Kidney glomerular epithelial cell (primary cell): ENCODE measurements around the gene GYS1.
"Not testable (repeated sequence)": the region's sequence is repeated elsewhere in the genome, so short reads cannot be mapped to it uniquely, and the experiment has no call there.

Source experiments
- DNase-seq: peaks from one replicate; lab custom pipeline; 2025; lab: John Stamatoyannopoulos, UW

GYS1 gene

DNA sequence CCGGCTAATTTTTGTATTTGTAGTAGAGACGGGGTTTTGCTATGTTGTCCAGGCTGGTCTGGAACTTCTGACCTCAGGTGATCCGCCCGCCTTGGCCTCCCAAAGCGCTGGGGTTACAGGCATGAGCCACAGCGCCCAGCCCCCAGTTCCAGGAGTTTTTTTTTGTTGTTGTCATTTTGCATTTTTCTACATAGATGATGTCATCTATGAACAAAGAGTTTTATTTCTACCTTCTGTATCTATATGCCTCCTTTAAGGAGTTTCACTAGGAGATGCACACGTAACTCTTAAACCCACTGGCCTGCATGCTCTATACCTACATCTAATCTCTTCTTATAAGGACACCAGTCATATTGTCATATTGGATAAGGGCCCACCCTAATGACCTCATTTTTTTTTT is 54.9 kb downstream of the GYS1 start:
- DNase-seq, result no peak

GRCh38 chr19:48935864-48936263 is 57.2 kb downstream of the GYS1 start:
- no peak for DNase-seq

GRCh38 chr19:48934837-48935236 is 58.3 kb downstream of the GYS1 start:
- DNase-seq, result no peak

DNA sequence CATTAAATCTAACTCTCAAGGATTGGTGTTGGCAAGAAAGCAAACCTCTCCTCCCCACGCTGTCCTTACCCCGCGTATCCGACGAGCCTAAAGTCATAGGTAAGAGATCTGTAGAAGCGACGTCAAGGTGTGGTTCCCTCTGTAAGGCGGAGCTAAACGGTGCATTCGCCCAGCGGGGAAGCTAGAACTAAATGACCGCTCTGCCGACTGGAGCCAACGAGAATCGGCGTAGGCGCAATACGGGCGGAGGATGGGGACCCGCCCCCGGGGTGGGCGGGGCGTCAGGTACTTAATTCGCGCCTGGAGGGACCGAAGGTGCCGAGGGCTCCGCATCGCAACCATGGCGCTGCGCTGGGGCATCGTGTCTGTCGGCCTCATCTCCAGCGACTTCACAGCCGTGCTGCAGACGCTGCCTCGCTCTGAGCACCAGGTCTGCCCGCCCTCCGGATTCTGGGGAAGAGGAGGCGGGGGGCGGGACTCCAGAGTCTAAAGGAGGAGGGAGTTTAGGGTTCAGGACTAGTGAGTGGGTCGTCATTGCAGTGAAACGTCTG is 59.7 kb downstream of the GYS1 start, which contains the start of gene DHDH:
Gene DHDH, plus strand, starts transcription at position 318 of the 551 bp plus-strand sequence. Its CDS starts 23 bp downstream, at position 341.
- DNase-seq, result peak; percentile 74

DNA sequence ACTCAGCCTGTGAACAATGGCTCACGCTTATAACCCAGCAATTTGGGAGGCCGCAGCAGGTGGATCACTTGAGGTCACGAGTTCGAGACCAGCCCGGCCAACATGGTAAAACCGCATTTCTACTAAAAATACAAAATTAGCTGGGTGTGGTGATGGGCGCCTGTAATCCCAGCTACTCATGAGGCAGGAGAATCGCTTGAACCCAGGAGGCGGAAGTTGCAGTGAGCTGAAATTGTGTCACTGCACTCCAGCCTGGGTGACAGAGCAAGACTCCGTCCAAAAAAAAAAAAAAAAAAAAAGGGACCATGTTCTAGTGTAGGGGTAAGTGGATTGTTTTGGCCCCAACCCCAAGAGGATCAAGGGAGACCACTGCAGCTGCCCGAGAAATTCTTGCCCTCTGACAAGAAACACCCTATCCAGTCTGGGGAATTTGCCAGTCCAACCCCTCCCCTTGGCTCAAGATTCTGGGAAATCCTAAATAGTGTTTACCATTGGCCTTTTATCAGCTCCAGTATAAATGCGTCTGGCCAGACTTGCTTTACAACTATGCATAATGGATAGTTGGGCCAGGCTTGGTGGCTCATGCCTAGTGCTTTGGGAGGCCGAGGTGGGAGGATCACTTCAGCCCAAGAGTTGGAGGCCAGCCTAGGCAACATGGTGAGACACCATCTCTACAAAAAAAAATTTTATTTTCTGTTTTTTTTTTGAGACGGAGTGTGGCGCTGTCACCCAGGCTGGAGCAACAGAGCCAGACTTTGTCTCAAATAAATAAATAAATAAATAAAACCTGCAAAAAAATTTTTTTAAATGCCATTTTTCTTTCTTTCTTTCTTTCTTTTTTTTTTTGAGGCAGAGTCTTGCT is 64.7 kb downstream of the GYS1 start:
- no peak for DNase-seq

GRCh38 chr19:48927692-48928091 is 65.4 kb downstream of the GYS1 start:
- DNase-seq, result not testable (repeated sequence)

- peak; percentile 58 for DNase-seq
Measured at GRCh38 chr19:48926909-48927308, 66.2 kb downstream of the GYS1 start.

GRCh38 chr19:48925890-48926289 is 67.2 kb downstream of the GYS1 start:
- not testable (repeated sequence) for DNase-seq

- DNase-seq, result peak; percentile 43
Measured at GRCh38 chr19:48925240-48925843, 67.8 kb downstream of the GYS1 start.

DNA sequence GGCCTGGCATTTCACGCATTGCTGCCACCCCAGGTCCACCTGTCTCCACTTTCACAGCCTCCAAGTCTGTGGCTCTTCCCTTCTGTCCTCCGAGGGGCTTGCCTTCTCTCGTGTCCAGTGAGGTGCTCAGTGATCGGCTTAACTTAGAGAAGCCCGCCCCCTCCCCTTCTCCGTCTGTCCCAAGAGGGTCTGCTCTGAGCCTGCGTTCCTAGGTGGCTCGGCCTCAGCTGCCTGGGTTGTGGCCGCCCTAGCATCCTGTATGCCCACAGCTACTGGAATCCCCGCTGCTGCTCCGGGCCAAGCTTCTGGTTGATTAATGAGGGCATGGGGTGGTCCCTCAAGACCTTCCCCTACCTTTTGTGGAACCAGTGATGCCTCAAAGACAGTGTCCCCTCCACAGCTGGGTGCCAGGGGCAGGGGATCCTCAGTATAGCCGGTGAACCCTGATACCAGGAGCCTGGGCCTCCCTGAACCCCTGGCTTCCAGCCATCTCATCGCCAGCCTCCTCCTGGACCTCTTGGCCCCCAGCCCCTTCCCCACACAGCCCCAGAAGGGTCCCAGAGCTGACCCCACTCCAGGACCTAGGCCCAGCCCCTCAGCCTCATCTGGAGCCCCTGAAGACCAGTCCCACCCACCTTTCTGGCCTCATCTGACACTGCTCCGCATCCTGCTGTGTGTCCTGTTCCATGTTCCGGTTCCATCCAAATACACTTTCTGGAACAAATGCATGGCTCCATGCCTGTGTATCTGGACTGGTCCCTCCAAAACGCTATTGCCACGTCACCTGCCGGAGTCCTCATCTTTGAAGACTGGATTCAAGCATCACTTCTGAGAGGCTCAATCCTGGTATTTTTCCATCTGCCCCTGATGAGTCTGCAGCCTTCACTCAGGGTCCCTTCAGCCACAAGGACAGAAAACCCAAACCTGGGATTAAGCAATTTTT is 70.3 kb downstream of the GYS1 start:
- DNase-seq, result no peak

- DNase-seq, result no peak
Measured at GRCh38 chr19:48921721-48922500, 71.2 kb downstream of the GYS1 start.

DNA sequence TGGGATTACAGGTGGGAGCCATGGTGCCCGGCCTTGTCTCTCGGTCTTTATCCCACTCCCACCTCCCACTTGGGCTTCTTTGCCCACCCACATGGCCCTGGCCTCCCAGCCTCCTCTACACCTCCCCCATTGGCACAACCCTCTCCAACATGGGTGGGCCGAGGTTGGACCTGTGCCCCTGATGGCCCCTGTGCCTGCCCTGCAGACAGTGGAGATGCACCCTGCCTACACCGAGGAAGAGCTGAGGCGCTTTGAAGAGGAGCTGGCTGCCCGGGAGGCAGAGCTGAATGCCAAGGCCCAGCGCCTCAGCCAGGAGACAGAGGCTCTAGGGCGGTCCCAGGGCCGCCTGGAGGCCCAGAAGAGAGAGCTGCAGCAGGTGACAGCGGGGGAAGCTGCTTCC is 72.2 kb downstream of the GYS1 start:
- DNase-seq, result no peak

GRCh38 chr19:48919271-48919670 is 73.8 kb downstream of the GYS1 start:
- DNase-seq, result not testable (repeated sequence)

GRCh38 chr19:48918801-48919247 is 74.3 kb downstream of the GYS1 start:
- DNase-seq, result no peak
